Stimulated activated CD8-positive, alpha-beta memory T cell treated with anti-CD3 and anti-CD28 coated beads, Interleukin-7, amount 100 ng/mL, for 1 hour (primary cell): ENCODE data around the gene IGSF21.
"Not testable (repeated sequence)": the region's sequence is repeated elsewhere in the genome, so short reads cannot be mapped to it uniquely, and the experiment has no call there.

Experiments
- DNase-seq, 2 donors: peaks; one replicate each; pipeline ENCODE4 v3.0.0-alpha.2; 2020; ENCODE audit warnings: low read depth in 2 of 2

Gene IGSF21

DNA sequence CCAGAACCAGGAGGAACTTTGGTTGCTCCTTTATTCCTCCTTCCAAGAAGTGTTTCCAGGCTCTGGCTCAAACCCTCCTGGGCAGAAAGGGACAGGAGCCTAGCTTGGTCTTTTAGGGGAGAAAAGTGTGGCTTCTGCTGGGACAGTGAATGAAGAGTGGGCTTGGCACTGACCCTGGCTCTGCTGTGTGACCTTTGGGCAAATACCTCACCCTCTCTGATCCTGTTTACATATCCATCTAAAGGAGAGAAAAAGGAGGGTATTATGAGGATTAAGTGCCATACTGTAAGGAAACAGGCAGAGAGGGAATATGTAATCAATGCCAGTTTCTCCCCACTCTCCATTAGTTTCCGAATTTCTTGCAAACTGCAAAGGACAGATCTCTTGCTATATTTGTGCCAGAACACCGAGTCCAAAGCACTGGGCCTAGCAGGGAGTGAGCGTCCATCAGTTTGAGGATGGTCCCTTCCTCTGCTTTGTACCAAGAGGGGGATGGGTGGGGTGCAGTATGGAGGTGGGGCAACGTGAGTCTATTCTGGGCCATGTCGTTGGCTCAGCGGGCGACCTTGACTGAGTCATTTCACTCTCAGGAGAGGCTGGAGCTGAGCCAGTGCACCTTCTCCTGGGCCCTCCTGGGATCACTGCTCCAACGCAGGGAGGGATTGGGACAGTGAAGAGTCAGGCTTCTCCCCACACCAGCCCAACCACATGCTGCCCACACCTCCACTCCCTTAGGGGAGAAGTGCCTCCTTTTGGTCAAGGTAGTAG, 38.4 kb downstream of the IGSF21 start:
- DNase-seq: no peak

DNA sequence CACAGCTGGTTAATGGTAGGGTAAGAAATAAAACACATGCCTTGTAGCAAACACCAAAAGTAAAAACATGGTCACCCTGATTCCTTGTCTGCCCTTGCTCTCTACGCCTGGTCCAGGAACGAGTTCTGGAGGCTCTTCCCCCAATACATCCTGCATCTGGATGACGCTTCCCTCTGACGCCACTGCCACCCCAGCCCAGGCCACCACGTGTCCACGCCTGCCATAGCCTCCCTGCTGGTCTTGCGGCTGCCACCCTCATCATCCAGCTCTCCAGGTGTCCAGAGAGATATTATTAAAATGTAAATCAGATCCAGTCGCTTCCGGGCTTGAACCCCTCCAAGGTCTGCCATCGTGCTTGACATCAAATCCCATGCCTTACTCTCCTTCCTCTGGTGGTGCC, 39.3 kb downstream of the IGSF21 start:
- DNase-seq: no peak

DNA sequence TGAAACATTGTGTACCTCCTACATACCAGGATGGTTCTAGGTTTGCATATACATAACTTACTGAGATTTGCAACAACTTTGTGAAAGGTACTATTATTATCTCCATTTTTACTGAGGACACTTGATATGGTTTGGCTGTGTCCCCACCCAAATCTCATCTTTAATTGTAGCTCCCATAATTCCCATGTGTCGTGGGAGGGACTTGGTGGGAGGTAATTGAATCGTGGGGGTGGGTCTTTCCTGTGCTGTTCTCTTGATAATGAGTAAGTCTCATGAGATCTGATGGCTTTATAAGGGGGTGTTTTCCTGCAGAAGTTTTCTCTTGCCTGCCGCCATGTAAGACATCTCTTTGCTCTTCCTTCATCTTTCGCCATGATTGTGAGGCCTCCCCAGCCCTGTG, 40.1 kb downstream of the IGSF21 start:
- no peak for DNase-seq

DNA sequence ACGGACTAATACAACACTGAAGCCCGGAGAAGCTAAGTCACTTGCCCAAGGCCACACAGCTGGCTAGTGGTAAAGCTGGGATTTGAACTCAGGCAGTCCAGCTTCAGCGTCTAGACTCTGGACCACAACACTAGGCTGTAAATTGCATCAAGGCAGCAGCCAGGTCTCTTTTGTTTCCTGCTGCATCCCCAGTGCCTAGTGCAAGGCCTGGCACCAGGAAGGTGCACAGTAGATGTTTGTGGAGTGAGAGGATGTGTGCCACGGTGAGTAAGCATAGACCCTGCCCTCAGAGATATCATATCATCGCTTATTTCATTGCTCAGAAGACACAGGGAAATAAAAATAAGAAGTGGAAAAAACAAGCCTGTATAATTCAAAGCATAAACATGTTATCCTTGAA, 40.9 kb downstream of the IGSF21 start:
- no peak for DNase-seq

DNA sequence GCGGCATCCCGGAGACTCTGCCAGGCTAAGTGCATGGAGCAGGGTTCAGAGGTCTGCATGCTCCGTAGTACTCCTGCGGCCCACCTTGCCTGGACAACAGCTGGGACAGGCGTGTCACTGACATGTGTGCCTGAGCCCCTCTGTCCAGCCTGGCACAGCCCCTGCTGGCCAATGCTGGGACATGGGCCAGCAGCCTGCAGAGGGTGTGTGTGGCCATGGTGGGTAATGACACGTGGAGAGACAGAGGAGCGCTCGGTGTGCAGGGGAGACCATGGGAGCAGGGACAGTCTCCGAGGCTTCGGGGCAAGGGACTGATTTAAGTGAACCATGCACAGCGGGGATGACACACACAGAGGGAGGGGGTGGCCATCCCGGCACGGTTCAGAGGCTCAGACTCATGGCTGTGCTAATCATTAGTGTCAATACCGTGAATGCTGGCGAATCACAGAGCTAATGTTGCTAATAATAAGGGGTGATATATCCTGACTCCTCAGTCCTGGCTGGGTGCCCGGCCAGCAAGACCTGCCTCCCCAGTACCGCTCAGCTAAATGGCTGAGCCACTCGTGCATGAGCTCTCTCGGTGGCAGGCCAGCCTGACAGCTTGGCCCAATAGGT, 41.5 kb downstream of the IGSF21 start:
- DNase-seq: no peak

DNA sequence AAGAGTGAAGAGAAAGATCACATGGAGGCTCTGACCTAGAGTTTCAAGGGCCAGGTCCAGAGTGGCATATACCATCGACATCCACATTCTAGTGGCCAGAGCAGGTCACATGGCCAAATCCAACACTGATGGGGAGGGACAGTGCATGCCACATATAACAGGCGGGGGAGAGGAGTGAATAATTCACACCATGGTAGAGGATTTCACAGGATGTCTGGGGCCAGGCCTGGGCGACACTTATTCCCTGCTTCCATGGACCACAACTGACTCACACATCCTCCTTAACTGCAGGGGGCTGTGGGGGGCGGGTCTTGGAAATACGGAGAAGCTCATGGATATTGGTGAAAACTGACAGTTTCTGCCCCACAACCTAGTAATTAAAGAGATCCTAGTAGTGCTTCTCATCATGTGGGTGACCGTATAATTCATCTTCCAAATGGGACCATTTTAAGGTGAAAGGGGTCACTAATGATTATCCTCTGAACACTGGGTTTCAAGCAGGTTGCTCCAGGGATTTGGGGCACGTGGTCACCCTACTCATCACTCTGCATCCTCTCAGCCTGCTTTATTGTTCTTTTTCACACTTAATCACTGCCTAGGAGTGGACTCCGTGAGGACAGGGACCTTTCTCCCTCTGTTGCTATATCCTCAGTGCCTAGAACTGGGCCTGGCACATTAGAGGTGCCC, 44.0 kb downstream of the IGSF21 start:
- no peak for DNase-seq

DNA sequence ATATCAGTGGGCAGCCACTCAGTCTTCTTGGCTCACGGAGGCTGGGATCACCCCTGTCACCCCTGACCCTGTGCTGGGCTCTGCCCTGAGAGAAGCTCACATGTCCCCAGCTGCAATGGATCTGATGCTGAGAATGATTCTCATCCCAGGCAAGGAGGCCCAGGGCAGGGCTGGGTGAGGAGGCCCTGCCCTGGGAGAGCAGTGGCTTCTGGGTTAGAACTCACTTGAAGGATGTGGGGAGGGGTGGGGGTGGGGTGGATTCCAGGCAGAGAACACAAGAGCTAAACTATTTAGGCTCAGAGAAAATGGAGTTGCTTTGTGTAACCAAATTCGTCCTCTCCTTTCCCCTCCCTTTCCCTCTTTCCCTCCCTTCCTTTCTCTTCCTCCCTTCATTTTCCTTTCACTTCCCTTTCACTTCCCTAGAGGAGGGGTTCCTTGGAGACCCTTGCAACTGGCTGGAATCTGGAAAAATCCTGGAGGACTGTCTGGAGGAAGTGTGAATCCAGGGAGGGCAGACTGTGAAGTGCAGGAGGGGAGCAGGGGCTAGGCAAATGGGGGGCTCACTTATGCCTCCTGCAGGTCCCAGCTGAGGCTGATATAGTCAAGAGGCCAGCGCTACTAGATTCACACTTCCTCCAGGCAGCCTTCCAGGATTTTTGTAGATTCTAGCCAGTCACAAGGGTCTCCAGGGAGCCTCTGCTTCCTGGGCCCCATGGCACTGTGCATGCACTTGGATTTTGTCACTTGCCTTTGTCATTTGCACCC, 47.0 kb downstream of the IGSF21 start:
- DNase-seq: no peak

DNA sequence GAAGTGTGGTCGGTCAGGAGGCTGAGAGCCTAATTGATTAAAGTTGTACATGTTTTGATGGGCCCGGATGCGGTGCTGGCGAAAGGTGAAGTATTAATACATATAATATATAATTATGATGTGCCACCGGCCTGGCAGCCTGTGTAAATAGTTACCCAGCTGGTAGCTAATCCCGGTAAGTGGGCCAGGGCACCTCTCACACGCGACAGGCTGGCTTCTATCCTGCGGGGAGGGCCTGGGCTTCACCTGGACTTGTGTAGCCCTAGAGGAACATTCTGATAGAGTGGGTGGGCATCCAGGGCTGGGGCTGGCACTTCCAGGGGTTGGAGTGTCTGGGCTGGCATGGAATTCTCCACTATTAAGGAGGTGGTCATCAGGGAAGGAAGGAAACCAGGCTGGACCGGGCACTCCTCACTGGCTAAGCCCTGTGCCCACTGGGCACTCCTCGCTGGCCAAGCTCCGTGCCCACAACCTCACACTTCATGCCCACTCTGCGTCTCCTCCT, 48.3 kb downstream of the IGSF21 start:
- DNase-seq: no peak

DNA sequence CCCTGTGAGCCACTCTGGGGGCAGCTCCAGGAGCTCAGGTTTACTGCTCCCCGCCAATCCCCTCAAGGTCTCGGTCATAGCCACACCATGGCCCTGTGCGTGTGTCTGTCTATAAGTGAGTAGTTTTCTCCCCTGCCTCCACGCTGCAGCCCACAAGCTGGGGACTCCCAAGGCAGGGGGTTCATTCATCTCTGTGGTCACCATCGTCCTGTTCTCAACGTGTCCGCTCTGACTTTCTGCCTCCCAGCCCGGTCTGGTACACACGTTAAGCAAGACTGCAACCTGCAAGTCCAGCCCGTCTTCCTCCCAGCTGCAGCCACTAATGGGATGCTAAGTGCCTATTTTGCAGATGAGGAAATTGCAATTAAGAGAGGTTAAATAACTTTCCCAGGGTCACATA, 49.8 kb downstream of the IGSF21 start:
- DNase-seq: no peak

DNA sequence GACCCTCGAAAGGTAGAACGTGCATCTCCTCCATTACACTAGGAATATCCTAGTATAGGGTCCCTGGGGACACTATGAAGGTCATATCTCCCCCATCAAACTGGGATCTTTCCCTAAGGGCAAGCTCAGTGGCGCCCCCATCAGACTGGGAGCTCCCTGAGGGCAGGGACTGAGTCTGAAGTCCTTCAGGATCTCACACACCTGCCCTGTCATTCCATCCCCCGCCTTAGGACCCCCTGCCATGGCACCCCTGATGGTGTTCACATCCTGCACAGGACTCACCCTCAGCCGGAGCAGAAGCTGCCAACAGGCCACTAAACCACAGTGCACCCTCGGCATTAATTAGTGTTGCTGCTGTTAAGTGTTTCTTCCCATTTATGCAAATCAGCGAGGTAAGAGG, 50.4 kb downstream of the IGSF21 start:
- DNase-seq: no peak

DNA sequence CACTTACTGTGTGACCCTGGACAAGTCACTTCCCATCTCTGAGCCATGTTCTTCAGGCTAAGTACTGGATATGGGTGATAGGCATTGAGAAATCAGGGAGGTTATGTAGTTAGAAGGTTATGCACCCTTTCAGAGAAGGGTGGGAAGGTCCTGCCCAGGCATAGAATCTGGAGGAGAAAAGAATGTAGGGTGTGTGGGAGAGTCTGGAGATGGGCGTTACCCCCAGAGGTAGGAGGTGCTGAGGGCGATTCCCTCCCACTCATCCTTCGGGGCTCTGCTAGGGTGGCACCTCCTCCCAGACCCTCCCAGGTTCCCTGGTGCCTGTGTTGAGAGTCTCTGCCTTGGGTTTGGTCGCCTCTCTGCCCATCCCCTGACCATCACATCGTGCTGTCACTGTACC, 51.1 kb downstream of the IGSF21 start:
- DNase-seq: no peak

DNA sequence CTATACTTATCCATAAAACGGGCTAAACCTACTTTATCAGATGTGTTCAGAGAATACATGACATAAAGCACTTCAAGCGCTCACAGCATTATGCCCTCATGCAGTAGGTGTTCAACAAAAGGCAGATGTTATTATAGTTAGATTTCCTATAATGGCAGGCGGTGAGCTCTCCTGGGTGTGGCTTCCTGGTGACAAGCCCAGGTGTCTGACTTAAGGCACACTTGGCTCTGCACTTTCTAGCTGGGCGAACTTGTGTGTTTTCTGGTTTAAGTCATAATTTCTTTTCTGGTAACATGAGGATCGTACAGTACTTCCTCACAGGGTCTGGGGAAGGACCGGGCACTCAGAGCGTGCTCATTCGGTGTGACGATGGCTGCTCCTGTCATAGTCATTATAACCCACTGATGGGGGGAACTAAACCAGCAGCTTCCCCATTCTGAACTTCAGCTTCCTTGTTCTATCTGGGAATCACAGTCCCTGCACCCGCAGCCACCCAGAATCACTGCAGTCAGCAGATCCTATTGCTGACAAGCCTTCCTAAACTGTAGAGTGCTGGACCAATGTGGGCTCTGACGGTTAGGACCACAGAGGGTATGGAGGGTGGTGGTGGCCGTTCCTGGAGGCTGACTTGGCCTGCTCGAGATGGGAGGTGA, 52.8 kb downstream of the IGSF21 start:
- DNase-seq: no peak

DNA sequence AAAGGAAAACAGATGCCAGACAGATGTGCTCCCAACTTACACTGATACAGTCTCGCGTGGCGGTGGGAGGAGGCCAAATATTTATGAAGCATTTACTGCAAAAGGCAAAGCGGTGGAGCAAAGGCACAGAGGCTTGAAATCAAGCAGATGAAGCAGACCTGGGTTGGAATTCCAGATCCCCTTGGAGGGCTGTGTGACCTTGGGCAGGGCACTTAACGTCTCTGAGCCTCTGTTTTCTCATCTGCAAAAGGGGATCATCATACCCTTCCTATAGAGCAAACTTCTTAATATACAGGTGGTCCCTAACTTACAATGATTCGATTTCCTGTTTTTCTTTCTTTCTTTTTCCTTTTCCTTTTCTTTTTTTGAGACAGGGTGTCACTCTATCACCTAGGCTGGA, 54.1 kb downstream of the IGSF21 start:
- DNase-seq: no peak

DNA sequence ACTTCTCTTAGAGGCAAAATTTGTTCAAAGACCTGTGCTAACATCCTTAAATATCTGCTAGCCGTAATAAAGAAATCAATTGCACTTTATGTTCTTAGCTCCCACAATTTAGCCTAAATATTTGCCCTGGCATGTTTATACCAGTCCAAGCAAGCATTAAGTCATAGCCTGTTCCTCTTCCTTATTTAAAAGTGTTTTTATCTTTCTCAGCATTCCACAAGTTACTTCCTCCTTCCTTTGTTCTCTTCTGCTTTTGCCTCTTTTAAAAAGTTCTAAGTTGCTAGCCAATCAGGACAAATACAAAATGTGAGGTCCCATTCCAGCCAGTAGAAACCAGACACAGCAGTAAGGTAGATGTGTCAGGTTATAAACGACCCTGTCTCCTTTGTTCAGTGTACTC, 58.0 kb downstream of the IGSF21 start:
- DNase-seq: not testable (repeated sequence)

DNA sequence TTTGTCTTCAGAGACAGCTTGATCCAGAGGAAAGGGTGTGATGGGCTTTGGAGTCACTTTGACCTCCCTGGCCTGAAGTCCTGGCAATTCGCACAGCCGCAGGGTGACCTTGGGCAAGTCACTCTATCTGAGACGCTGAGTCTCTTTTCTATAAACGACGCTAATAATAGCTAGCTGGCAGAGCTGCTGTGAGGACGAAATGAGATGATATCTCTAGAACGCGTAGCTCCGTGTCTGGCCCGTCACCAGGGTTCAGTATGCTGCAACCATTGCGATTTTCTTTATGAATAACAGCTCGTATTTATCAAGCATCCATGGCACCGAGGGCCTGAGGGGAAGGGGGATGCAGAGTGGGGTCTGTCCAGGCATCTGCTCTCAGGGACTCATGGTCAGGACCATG, 58.7 kb downstream of the IGSF21 start:
- DNase-seq: no peak

DNA sequence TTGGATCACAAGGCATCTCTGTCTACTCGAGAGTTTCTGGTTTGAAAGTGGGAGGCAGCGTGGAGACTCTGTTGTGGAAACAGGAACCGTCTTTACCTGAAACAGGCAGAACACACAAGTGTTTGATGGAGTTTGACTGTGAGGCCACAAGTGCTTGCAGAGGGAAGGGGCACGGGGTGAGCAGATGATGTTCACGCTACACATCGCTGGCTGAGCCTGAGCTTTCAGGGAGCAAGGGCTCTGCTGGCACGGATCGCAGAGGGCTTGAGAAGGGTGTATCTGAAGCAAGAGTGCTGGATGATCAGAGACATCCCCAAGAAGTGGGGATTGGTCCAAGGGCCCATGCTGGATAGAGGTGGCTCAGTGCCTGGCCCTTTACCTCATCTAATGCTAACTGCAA, 59.3 kb downstream of the IGSF21 start:
- DNase-seq: no peak

DNA sequence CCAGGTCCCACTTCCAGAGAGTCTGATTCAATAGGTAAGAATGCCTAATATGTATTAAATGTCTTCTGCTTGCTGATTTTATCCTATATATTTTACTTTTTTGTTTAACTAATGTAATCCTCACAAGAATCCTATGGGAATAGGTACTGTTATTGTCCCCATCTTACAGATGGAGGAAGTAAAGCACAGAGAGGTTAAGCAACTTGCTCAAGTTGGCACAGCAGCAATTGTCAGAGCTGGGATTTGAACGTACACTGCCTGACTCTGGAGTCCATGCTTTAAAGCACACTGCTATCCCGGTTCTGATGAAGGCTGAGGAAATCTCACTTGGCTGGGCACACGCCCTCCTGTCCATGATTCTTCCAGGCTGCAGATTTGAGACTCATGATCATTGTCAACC, 62.8 kb downstream of the IGSF21 start:
- no peak for DNase-seq

DNA sequence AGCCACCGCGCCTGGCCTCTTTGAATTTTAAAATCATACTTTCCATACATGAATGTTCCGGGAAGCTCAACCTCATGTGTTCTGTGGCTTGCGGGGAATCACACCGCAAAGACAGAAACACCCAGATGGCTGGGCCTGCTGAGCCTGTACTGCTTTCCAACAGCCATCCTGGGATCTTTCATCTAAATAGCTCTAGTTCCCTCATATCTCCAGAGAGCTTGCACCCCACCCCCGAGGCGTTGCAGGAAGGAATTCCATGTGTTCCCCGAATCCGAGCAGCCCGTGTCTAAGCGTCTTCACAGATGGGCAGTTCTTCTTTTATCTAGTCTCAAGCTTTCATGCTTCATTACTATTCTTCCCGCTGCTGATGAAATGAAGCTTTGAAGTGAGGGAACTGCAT, 66.4 kb downstream of the IGSF21 start:
- DNase-seq: no peak

DNA sequence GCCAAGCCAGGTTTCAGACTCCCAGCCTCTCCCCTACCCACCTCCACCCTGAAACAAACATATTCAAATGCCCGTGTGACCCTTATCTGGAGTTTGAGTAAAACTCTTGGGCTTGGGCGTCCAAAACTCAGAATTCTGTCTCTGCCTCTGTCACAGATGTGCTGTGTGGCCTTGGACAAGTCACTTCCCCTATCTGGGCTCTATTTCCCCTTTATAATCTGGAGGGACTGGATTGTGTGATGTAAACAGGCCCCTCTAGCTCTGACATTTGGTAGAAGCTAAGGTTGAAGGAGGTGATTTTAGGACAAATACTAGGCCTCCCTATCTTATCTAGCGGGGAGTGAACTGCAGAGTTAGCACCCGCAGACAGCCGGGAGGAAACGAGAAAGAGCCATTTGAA, 67.5 kb downstream of the IGSF21 start:
- no peak for DNase-seq

DNA sequence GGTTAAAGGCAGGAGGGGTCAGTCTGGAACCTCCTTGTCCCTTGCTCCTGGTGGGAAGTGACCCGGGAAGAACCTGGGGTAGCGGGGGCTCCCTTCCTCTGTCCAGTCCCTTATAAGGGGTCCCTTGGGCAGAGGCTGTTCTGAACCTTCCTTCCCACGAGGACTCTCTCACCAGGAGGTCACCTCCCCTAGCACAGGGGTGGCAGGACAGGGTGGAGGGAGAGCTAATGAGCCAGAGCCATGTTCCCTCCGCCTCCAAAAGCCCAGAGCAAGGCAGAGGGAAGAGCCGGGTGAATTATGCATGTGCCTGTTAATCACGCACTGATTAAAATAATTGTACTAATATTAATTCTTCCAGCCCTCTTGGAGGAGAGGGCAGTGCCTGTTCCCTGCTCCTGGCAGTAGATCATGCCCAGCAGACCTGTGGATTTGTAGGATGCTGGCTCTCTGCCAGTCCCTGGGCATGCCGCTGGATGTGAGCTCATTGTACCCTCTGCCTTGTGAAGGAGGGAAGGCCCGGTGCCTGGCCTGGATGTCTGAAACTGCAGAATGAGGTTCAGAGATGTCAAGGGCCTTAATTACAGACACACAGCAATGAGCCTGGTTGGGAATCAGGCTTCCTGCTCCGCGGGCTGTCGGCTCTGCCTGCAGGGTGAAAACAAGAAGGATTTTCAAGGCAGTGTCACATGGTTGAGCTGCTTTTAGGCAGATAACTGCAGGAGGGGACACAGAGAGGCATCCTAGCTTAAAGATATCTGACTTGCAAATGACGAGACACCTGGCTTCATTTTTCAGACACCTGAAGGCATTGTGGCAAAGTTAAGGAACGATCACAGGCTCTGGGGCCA, 68.2 kb downstream of the IGSF21 start:
- DNase-seq: no peak

DNA sequence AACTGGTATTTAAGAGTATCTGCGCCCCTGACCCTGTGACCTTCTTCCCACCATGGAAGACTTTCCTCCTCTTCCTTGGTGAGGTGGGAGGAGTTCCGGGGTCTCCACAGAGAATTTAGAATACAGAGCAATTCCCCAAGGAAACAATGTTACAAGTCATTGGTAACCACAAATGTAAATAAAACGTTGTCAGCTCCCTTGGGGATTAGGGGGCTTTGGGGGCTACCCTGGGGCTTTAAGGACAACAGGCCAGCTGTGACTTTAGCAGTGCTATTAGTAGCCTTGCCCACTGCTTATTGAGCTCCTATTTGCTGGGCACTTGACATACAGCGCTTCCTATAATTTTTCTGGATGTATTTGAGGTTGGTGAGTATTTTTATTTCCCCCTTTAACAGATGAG, 69.0 kb downstream of the IGSF21 start:
- no peak for DNase-seq
